Measurements from ENCODE around the gene TAS1R1. TPM values are rescaled to one million over a fixed set of nuclear protein-coding genes. Genes with fewer than 3 reads are reported as not detected.

TAS1R1 gene
- total RNA-seq, 1 donor from 2014 or later, result not detected

DNA sequence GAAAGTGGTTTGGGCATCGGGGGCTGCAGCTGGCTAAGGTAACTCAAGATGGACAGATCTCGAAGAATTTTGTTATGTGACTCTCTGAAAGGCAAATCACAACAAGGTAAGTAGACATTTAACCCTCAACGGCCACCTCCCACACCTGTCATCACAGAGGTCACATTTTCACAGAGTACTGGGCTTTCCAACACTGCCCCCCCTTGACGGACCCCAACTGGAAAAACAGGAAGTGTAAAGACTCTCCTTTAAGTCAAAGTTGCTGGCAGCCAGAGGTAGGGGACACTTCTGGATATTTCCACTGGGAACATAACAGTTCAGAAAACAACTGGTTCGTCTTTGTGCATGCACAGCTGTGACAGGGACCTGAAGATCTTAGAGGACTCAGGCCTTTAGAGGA lies 23.1 kb upstream of the TAS1R1 start:
- DNase-seq (ENCODE audit: low read depth), result no peak
- TF ChIP-seq CTCF (conservative IDR thresholded peaks at IDR 0.05; ENCODE audit: low read depth, low read length), result no peak
- H3K4me3 ChIP-seq (ENCODE audit: low read depth, low read length), result no peak overlapping the region

DNA sequence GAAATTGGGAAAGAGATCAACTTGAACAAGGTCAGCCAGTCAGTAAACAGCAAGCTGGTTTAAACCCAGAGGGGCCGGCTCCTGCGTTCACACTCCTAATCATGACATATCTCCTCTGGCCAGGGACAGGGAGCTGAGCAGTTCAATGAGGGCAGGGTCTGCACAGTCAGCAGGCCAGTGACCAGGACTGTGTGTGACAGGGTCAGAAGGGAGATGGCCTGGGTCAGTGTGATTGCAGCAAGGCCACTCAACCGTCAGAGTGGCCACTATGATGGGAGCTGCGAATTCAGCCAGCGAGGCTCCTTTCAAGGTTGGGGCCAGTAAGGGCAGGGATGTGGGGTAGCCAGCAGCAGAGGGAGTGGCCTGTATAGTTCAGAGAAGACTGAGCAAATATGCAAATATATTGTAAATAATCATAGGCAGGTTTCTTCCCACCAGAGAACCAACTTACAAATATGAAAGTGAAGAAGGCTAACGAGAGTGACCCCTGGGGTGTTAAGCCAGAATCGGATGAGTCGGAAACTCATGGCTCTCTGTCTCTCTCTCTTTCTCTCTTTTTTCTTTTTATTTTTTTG lies 20.8 kb upstream of the TAS1R1 start:
- no peak for TF ChIP-seq CTCF (conservative IDR thresholded peaks at IDR 0.05; ENCODE audit: low read depth, low read length)
- no peak overlapping the region for H3K4me3 ChIP-seq (ENCODE audit: low read depth, low read length)
- no peak for DNase-seq (ENCODE audit: low read depth)

- TF ChIP-seq CTCF (conservative IDR thresholded peaks at IDR 0.05; ENCODE audit: low read depth, low read length), result no peak
- no peak overlapping the region for H3K4me3 ChIP-seq (ENCODE audit: low read depth, low read length)
- DNase-seq (ENCODE audit: low read depth), result no peak
Measured at GRCh38 chr1:6535214-6535613, 19.9 kb upstream of the TAS1R1 start.

GRCh38 chr1:6536291-6536690 lies 18.8 kb upstream of the TAS1R1 start:
- TF ChIP-seq CTCF (conservative IDR thresholded peaks at IDR 0.05; ENCODE audit: low read depth, low read length), result no peak
- no peak for DNase-seq (ENCODE audit: low read depth)

GRCh38 chr1:6538956-6539355 lies 16.2 kb upstream of the TAS1R1 start:
- DNase-seq (ENCODE audit: low read depth), result no peak
- TF ChIP-seq CTCF (conservative IDR thresholded peaks at IDR 0.05; ENCODE audit: low read depth, low read length), result no peak
- no peak overlapping the region for H3K4me3 ChIP-seq (ENCODE audit: low read depth, low read length)

More at GRCh38 chr1:6536291-6536690, 18.8 kb upstream of the TAS1R1 start:
- no peak overlapping the region for H3K4me3 ChIP-seq (ENCODE audit: low read depth, low read length)

DNA sequence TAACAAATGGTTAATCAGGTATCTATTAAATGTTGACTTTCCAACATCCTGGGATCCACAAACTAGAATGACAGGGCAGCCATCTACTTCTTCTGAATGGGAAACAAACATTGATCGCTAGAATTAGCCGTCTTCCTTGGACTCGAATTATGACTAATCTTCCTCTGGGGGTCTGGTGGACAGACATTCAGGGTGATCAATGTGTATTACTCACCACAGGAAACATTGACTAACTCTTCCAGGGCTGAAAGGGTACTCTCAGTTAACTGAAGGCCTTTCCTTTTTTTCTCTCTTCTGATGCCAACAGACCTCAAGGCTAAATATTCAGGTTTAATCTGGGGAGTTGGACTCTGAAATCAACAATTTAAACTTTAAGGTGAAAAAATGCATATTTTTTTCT lies 10.3 kb upstream of the TAS1R1 start:
- TF ChIP-seq CTCF (conservative IDR thresholded peaks at IDR 0.05; ENCODE audit: low read depth, low read length), result no peak
- no peak overlapping the region for H3K4me3 ChIP-seq (ENCODE audit: low read depth, low read length)
- no peak for DNase-seq (ENCODE audit: low read depth)

Data from epithelial cell of proximal tubule (primary cell).